HG03066 (cell line): ENCODE data around the gene KRTAP10-8.
"Not testable (repeated sequence)": the region's sequence is repeated elsewhere in the genome, so short reads cannot be mapped to it uniquely, and the experiment has no call there.

Source experiments
- ATAC-seq: cut with Tn5 transposase; IDR thresholded peaks from one replicate; pipeline ENCODE4 v1.9.1; 2021; ENCODE audit warnings: low read depth; ENCODE audit not compliant: unreplicated experiment

The KRTAP10-8 gene

GRCh38 chr21:44661567-44661966 lies 49.7 kb downstream of the KRTAP10-8 start:
- ATAC-seq = not testable (repeated sequence)
